Spinal cord (tissue), 10 donors: ENCODE results near the gene MMADHC. TPM values are rescaled to one million over a fixed set of nuclear protein-coding genes. Genes with fewer than 3 reads are reported as not detected.

ENCODE experiments used
- DNase-seq, 6 donors: peaks; one replicate each; pipeline versions ENCODE4 v3.0.0 to v3.0.0-alpha.2; 2013 to 2015; ENCODE audit warnings: low spot score in 6 of 6, low read depth in 4 of 6
- H3K27ac ChIP-seq: one replicate; pipeline ENCODE4 v1.5.1; 2013; ENCODE audit warnings: low read depth, low read length, control low read depth
- H3K27me3 ChIP-seq: one replicate; pipeline ENCODE4 v1.6.1; 2013; ENCODE audit warnings: low read length; ENCODE audit not compliant: control insufficient read depth, insufficient read depth
- H3K36me3 ChIP-seq: one replicate; pipeline ENCODE4 v1.6.1; 2013; ENCODE audit warnings: low read length; ENCODE audit not compliant: control insufficient read depth, insufficient read depth
- H3K4me1 ChIP-seq: one replicate; pipeline ENCODE4 v1.6.1; 2013; ENCODE audit warnings: low read length; ENCODE audit not compliant: control insufficient read depth, insufficient read depth
- H3K4me3 ChIP-seq: one replicate; pipeline ENCODE4 v1.5.1; 2013; ENCODE audit warnings: low read depth, low read length, control low read depth
- H3K9me3 ChIP-seq: one replicate; pipeline ENCODE4 v1.6.1; 2013; ENCODE audit warnings: low read length; ENCODE audit not compliant: control insufficient read depth, insufficient read depth
- WGBS: methylation state at CpG from one replicate; pipeline ENCODE4 v1.1.5; 2013; ENCODE audit warnings: missing lambda C conversion rate; ENCODE audit not compliant: insufficient coverage; 5-methylcytosine and 5-hydroxymethylcytosine counted together
- polyA plus RNA-seq, 2 donors: library from polyadenylated mRNA; unstranded; fragments of 120-200 nt; gene quantifications; one replicate each; pipeline ENCODE4 v1.2.1, GENCODE V29; 2013; ENCODE audit not compliant: insufficient read length in 2 of 2
- total RNA-seq, 2 donors: library from RNA; depleted of rRNA in 1 of 2; stranded (reverse); fragments of 120-200 nt in 1 of 2; fragments of >200 nt in 1 of 2; gene quantifications; one replicate each; pipeline versions ENCODE4 v1.2.3 to v1.2.4, GENCODE V29; 2013 to 2014
- donor health status: healthy.

Gene MMADHC
- total and polyA plus RNA-seq, 4 donors = 72.9 to 101 (median 90.7) TPM

GRCh38 chr2:149596471-149596870 lies 8.9 kb upstream of the MMADHC start:
- Histone ChIP-seq H3K9me3 (no peaks in the 10 kb centered on the region), H3K27me3 (no peaks in the 10 kb centered on the region), H3K4me3 (no peak overlapping the region), H3K4me1 (peaks cover 5% of the 10 kb centered on the region), H3K27ac (no peak overlapping the region), H3K36me3 (no peaks in the 10 kb centered on the region)
- WGBS = 90% methylated on average over 4 of the region's 7 CpGs
- no peak for DNase-seq

- peak in 1 of 6 donors; percentile 44 for DNase-seq
- Histone ChIP-seq H3K9me3 (no peaks in the 10 kb centered on the region), H3K4me1 (peaks cover 5% of the 10 kb centered on the region), H3K4me3 (no peak overlapping the region), H3K36me3 (no peaks in the 10 kb centered on the region), H3K27ac (no peak overlapping the region), H3K27me3 (no peaks in the 10 kb centered on the region)
- no CpG with 5 or more reads among the region's 1 CpG for WGBS
Observed at GRCh38 chr2:149595056-149595963, 7.7 kb upstream of the MMADHC start.

- H3K4me1 ChIP-seq = peaks cover 5% of the 10 kb centered on the region
- H3K4me3 ChIP-seq = no peak overlapping the region
- WGBS = 78% methylated on average over 1 of the region's 2 CpGs
- H3K36me3 ChIP-seq = no peaks in the 10 kb centered on the region
- H3K27ac ChIP-seq = no peak overlapping the region
- H3K27me3 ChIP-seq = no peaks in the 10 kb centered on the region
- no peak for DNase-seq
- no peaks in the 10 kb centered on the region for H3K9me3 ChIP-seq
Observed at GRCh38 chr2:149594411-149594810, 6.8 kb upstream of the MMADHC start.

GRCh38 chr2:149587950-149588487 lies 444 bp upstream of the MMADHC start:
- H3K4me1 ChIP-seq = peaks cover 3% of the 10 kb centered on the region
- H3K36me3 ChIP-seq = no peaks in the 10 kb centered on the region
- no peak for DNase-seq
- H3K9me3 ChIP-seq = no peaks in the 10 kb centered on the region
- H3K4me3 ChIP-seq = peak overlapping the region; percentile 100
- H3K27me3 ChIP-seq = no peaks in the 10 kb centered on the region
- H3K27ac ChIP-seq = peak overlapping the region; percentile 98
- WGBS = no CpG with 5 or more reads among the region's 10 CpGs

GRCh38 chr2:149586898-149587219 lies 716 bp downstream of the MMADHC start:
- DNase-seq = peak in 1 of 6 donors; percentile 43
- no peaks in the 10 kb centered on the region for H3K27me3 ChIP-seq
- no peaks in the 10 kb centered on the region for H3K9me3 ChIP-seq
- H3K27ac ChIP-seq = peak overlapping the region; percentile 98
- no peaks in the 10 kb centered on the region for H3K36me3 ChIP-seq
- WGBS = 0% methylated on average over 4 of the region's 7 CpGs
- H3K4me1 ChIP-seq = peaks cover 3% of the 10 kb centered on the region
- peak overlapping the region; percentile 100 for H3K4me3 ChIP-seq

GRCh38 chr2:149586063-149586462 lies 1.5 kb downstream of the MMADHC start:
- Histone ChIP-seq H3K27ac (no peak overlapping the region), H3K9me3 (no peaks in the 10 kb centered on the region), H3K4me1 (peaks cover 3% of the 10 kb centered on the region), H3K4me3 (peak overlapping the region; percentile 100), H3K27me3 (no peaks in the 10 kb centered on the region), H3K36me3 (peaks cover 2% of the 10 kb centered on the region)
- peak in 1 of 6 donors; percentile 20 for DNase-seq
- WGBS = no CpG with 5 or more reads among the region's 3 CpGs

- Histone ChIP-seq H3K27me3 (no peaks in the 10 kb centered on the region), H3K4me1 (peaks cover 3% of the 10 kb centered on the region), H3K4me3 (no peak overlapping the region), H3K9me3 (no peaks in the 10 kb centered on the region), H3K36me3 (peaks cover 2% of the 10 kb centered on the region), H3K27ac (no peak overlapping the region)
- WGBS = no CpG with 5 or more reads among the region's 2 CpGs
- DNase-seq = peak in 1 of 6 donors; percentile 24
Observed at GRCh38 chr2:149585166-149585885, 2.2 kb downstream of the MMADHC start.

GRCh38 chr2:149579972-149580882 lies 7.3 kb downstream of the MMADHC start:
- no peak overlapping the region for H3K27ac ChIP-seq
- H3K4me3 ChIP-seq = no peak overlapping the region
- H3K36me3 ChIP-seq = peaks cover 17% of the 10 kb centered on the region
- no peaks in the 10 kb centered on the region for H3K27me3 ChIP-seq
- no peak for DNase-seq
- peaks cover 3% of the 10 kb centered on the region for H3K4me1 ChIP-seq
- WGBS = 93% methylated on average over 2 of the region's 7 CpGs
- no peaks in the 10 kb centered on the region for H3K9me3 ChIP-seq

GRCh38 chr2:149577269-149577668 lies 10.3 kb downstream of the MMADHC start:
- H3K36me3 ChIP-seq = peaks cover 25% of the 10 kb centered on the region
- H3K27ac ChIP-seq = no peak overlapping the region
- no peaks in the 10 kb centered on the region for H3K9me3 ChIP-seq
- H3K27me3 ChIP-seq = no peaks in the 10 kb centered on the region
- no CpG with 5 or more reads among the region's 2 CpGs for WGBS
- H3K4me3 ChIP-seq = no peak overlapping the region
- H3K4me1 ChIP-seq = no peaks in the 10 kb centered on the region
- no peak for DNase-seq
